Astrocyte (in vitro differentiated cells and primary cell): ENCODE data around the gene ATP6V1F.

Source experiments
- CTCF ChIP-seq: IDR thresholded peaks from 2 replicates; pipeline ENCODE4 v1.5.1; 2011; ENCODE audit warnings: low read depth, mild to moderate bottlenecking, inconsistent platforms, low read length, moderate library complexity; ENCODE audit not compliant: insufficient read depth
- EZH2 ChIP-seq: IDR thresholded peaks from 2 replicates; pipeline ENCODE4 v1.6.1; 2012; ENCODE audit warnings: mild to moderate bottlenecking, low read length, inconsistent platforms; ENCODE audit not compliant: insufficient read depth

- TF ChIP-seq EZH2 (no peak), CTCF (no peak)
These were observed 46.3 kb downstream of the ATP6V1F start for GRCh38 chr7:128908750-128909624.
